ENCODE results near the gene ZNF512. TPM values are rescaled to one million over a fixed set of nuclear protein-coding genes. Genes with fewer than 3 reads are reported as not detected.
"Not testable (repeated sequence)": the region's sequence is repeated elsewhere in the genome, so short reads cannot be mapped to it uniquely, and the experiment has no call there.

Gene ZNF512
- total and polyA plus RNA-seq, 2 of the 13 experiments (the other 11 are each of a cell fraction or from before 2014, with no cell fraction given) = 29.8 to 31.0 TPM

GRCh38 chr2:27593240-27593639 lies 10.4 kb downstream of the ZNF512 start:
- H3K27me3 ChIP-seq (ENCODE audit: control insufficient read depth in 1 of 2, insufficient read depth in 2 of 2, low read length in 2 of 2) = no peaks in the 10 kb centered on the region
- no peak overlapping the region for H3K9ac ChIP-seq (ENCODE audit: insufficient read depth, low read depth, low read length)
- peaks cover 89% of the 10 kb centered on the region for H3K79me2 ChIP-seq (ENCODE audit: insufficient read depth, low read length)
- DNase-seq (ENCODE audit: low spot score) = no peak
- H4K20me1 ChIP-seq (ENCODE audit: insufficient read depth, low read length) = peaks cover 35% of the 10 kb centered on the region
- H2AFZ ChIP-seq (ENCODE audit: low read length) = no peak overlapping the region
- no peak for FAIRE-seq
- H3K9me3 ChIP-seq (ENCODE audit: low read length) = peaks cover 9% of the 10 kb centered on the region
- H3K4me1 ChIP-seq (ENCODE audit: insufficient read depth, low read length) = peaks cover 33% of the 10 kb centered on the region
- in situ Hi-C loops (cut with HindIII; ENCODE audit: extremely low pct_ligation_motif_present, low pct_unique_long_range_greater_than_20kb) = no loop called here
- no peak overlapping the region for H3K4me3 ChIP-seq (replicated peaks in 1 of 3; ENCODE audit: insufficient read depth in 1 of 3, low read depth in 2 of 3, low read length in 3 of 3)
- H3K27ac ChIP-seq (ENCODE audit: extremely low read length, insufficient read depth, low read length) = no peak overlapping the region
- ChIA-PET POLR2A (interaction anchor here (1.4 kb wide), 1 partner anchor 11 kb away, joined by 3 read pairs; the partner anchor contains the start of gene ZNF512), CTCF (ENCODE audit: low intra/inter-chr PET ratio, low total read pairs) (no interaction called here)
- ATAC-seq = no peak
- 97% methylated on average over 2 of the region's 2 CpGs for WGBS (ENCODE audit: low lambda C conversion rate)
- intact Hi-C loops (cut with micrococcal nuclease; ENCODE audit: unreplicated experiment) = no loop called here
- TF ChIP-seq FOXK1 (CRISPR knock-in tag; IDR thresholded peaks at IDR 0.05; ENCODE audit: borderline replicate concordance, low read depth) = no peak
- 0 out of 2 replicates have a peak, but pooled peaks have one; percentile 16 for TF ChIP-seq ZMYM3 (CRISPR knock-in tag; IDR thresholded peaks at IDR 0.05)
- TF ChIP-seq ZNF121 (CRISPR knock-in tag; IDR thresholded peaks at IDR 0.05) = peak; percentile 78
- H3K4me2 ChIP-seq (ENCODE audit: low read depth, low read length) = no peak overlapping the region
- BruUV-seq (replicated peaks) = no TSS peak
- peaks cover 0 to 3% of the 10 kb centered on the region in 2 experiments; a peak in 1 of 5 replicates for H3K36me3 ChIP-seq (replicated peaks in 1 of 2; ENCODE audit: control insufficient read depth in 1 of 2, insufficient read depth in 2 of 2, low read length in 2 of 2)

- H3K9me3 ChIP-seq (ENCODE audit: low read length) = not testable (repeated sequence)
These were observed 11.3 kb downstream of the ZNF512 start for GRCh38 chr2:27594020-27594703.

More at GRCh38 chr2:27594020-27594703, 11.3 kb downstream of the ZNF512 start:
- H3K4me2 ChIP-seq (ENCODE audit: low read depth, low read length); H3K36me3 ChIP-seq (replicated peaks in 1 of 2; ENCODE audit: control insufficient read depth in 1 of 2, insufficient read depth in 2 of 2, low read length in 2 of 2); H3K4me3 ChIP-seq (replicated peaks in 1 of 3; ENCODE audit: insufficient read depth in 1 of 3, low read depth in 2 of 3, low read length in 3 of 3); FAIRE-seq; CTCF ChIA-PET (ENCODE audit: low intra/inter-chr PET ratio, low total read pairs); H3K9ac ChIP-seq (ENCODE audit: insufficient read depth, low read depth, low read length); H2AFZ ChIP-seq (ENCODE audit: low read length); DNase-seq (ENCODE audit: low spot score); ATAC-seq; BruUV-seq (replicated peaks); in situ Hi-C loops (cut with HindIII; ENCODE audit: extremely low pct_ligation_motif_present, low pct_unique_long_range_greater_than_20kb); H3K27ac ChIP-seq (ENCODE audit: extremely low read length, insufficient read depth, low read length); intact Hi-C loops (cut with micrococcal nuclease; ENCODE audit: unreplicated experiment); H3K27me3 ChIP-seq (ENCODE audit: control insufficient read depth in 1 of 2, insufficient read depth in 2 of 2, low read length in 2 of 2): not testable (repeated sequence)
- peaks cover 88% of the 10 kb centered on the region for H3K79me2 ChIP-seq (ENCODE audit: insufficient read depth, low read length)
- POLR2A ChIA-PET = interaction anchor here (0.7 to 1.4 kb wide), 2 partner anchors 11 to 12 kb away, joined by 3 to 4 read pairs; partner anchors contain the start of gene ZNF512
- 97% methylated on average over 39 of the region's 45 CpGs for WGBS (ENCODE audit: low lambda C conversion rate)
- peaks cover 26% of the 10 kb centered on the region for H4K20me1 ChIP-seq (ENCODE audit: insufficient read depth, low read length)
- TF ChIP-seq ZNF280D (CRISPR knock-in tag; IDR thresholded peaks at IDR 0.05) (0 out of 2 replicates have a peak, but pooled peaks have one; percentile 21), ZNF280B (CRISPR knock-in tag; IDR thresholded peaks at IDR 0.05; ENCODE audit: borderline replicate concordance) (peak; percentile 52; the same call in 1 of the 2 replicates), AGO2 (optimal IDR thresholded peaks at IDR 0.05; ENCODE audit: low read depth, low read length) (peak; percentile 25)
- H3K4me1 ChIP-seq (ENCODE audit: insufficient read depth, low read length) = peaks cover 33% of the 10 kb centered on the region
